Endothelial cell of umbilical vein (primary cell): ENCODE data around the gene GSE1. TPM values are rescaled to one million over a fixed set of nuclear protein-coding genes. Genes with fewer than 3 reads are reported as not detected.

Experiments used
- BruUV-seq: library from RNA; stranded (reverse); fragments of 400-500 nt; replicated peaks from 2 replicates; lab custom pipeline; 2021; lab: Mats Ljungman, UMichigan
- CTCF ChIA-PET: fragments of 300-600, 350-600 bp; sonication (Branson Sonifier 250); formaldehyde crosslinking; loops from one replicate; lab custom pipeline; 2021; ENCODE audit warnings: antibody characterized with exemption, inconsistent platforms; lab: Charles Lee
- POLR2A ChIA-PET: fragments of 300-600, 350-600 bp; sonication (Branson Sonifier 250); formaldehyde crosslinking; loops from one replicate; lab custom pipeline; 2021; ENCODE audit warnings: antibody characterized with exemption, inconsistent platforms; lab: Charles Lee
- DNase-seq: peaks from one replicate; pipeline ENCODE4 v3.0.0-alpha.2; 2011; ENCODE audit warnings: low read depth, low spot score
- FAIRE-seq: peaks from 2 replicates; lab custom pipeline; 2011; peaks lifted over from hg19 to GRCh38; lab: Jason Lieb, UNC
- H2AFZ ChIP-seq: 2 replicates; pipeline ENCODE4 v1.6.0; 2012; ENCODE audit warnings: low read depth, low read length, control low read depth, inconsistent platforms
- H3K27ac ChIP-seq: 2 replicates; pipeline ENCODE4 v1.5.1; 2011; ENCODE audit warnings: low read depth, mild to moderate bottlenecking, control low read depth, low read length, moderate library complexity; ENCODE audit not compliant: insufficient read depth
- H3K27me3 ChIP-seq, 2 experiments: 2 replicates each; pipeline versions ENCODE4 v1.6.0 to v1.6.1; 2011; ENCODE audit warnings: low read length in 2 of 2, mixed read lengths in 1 of 2; ENCODE audit not compliant: control insufficient read depth in 2 of 2, insufficient read depth in 2 of 2
- H3K36me3 ChIP-seq, 2 experiments: 2 replicates in 1 of 2; 3 replicates in 1 of 2; pipeline ENCODE4 v1.5.1; 2011; ENCODE audit warnings: low read length in 2 of 2, mild to moderate bottlenecking in 1 of 2, moderate library complexity in 1 of 2; ENCODE audit not compliant: control insufficient read depth in 2 of 2, insufficient read depth in 2 of 2; ENCODE audit errors: extremely low read depth in 1 of 2
- H3K4me1 ChIP-seq: 3 replicates; pipeline ENCODE4 v1.5.1; 2011; ENCODE audit warnings: mild to moderate bottlenecking, low read length; ENCODE audit not compliant: control insufficient read depth, insufficient read depth; ENCODE audit errors: extremely low read depth
- H3K4me2 ChIP-seq: 2 replicates; pipeline ENCODE4 v1.6.1; 2011; ENCODE audit warnings: low read length, control low read depth, mixed read lengths; ENCODE audit not compliant: insufficient read depth
- H3K4me3 ChIP-seq, 3 experiments: fragments of 200-600 bp in 1 of 3; sonication (generic), shearing (Covaris generic) in 1 of 3; replicated peaks in 1 of 3; 2 replicates each; pipeline ENCODE4 v1.5.1; 2011 to 2016; ENCODE audit warnings: control low read depth in 3 of 3, low read length in 3 of 3, mild to moderate bottlenecking in 2 of 3, inconsistent platforms in 1 of 3, low read depth in 1 of 3, moderate library complexity in 1 of 3; ENCODE audit not compliant: insufficient read depth in 1 of 3
- H3K79me2 ChIP-seq: 2 replicates; pipeline ENCODE4 v1.6.0; 2012; ENCODE audit warnings: low read length, inconsistent platforms; ENCODE audit not compliant: control insufficient read depth, insufficient read depth
- H3K9ac ChIP-seq: replicated peaks from 2 replicates; pipeline ENCODE3; 2011; ENCODE audit warnings: low read length, control low read depth; ENCODE audit not compliant: insufficient read depth; ENCODE audit errors: extremely low read depth
- H3K9me1 ChIP-seq: replicated peaks from 3 replicates; pipeline ENCODE4 v1.6.0; 2011; ENCODE audit warnings: mild to moderate bottlenecking, low read length; ENCODE audit not compliant: control insufficient read depth, insufficient read depth; ENCODE audit errors: extremely low read depth
- H3K9me3 ChIP-seq: replicated peaks from 2 replicates; pipeline ENCODE4 v1.5.1; 2012; ENCODE audit warnings: low read length, inconsistent platforms; ENCODE audit not compliant: control insufficient read depth, insufficient read depth
- H4K20me1 ChIP-seq: replicated peaks from 2 replicates; pipeline ENCODE3; 2011; ENCODE audit warnings: mild to moderate bottlenecking, low read length; ENCODE audit not compliant: control insufficient read depth, insufficient read depth; ENCODE audit errors: extremely low read depth
- CTCF ChIP-seq, 2 donors: IDR thresholded peaks; 1 replicate in 1 of 2; 2 replicates in 1 of 2; pipeline ENCODE4 v1.5.1; 2011; ENCODE audit warnings: low read length in 2 of 2, mild to moderate bottlenecking in 2 of 2, moderate library complexity in 2 of 2, control low read depth in 1 of 2, inconsistent platforms in 1 of 2, low read depth in 1 of 2; ENCODE audit not compliant: insufficient read depth in 1 of 2; ENCODE audit errors: extremely low read depth in 1 of 2
- POLR2A ChIP-seq: IDR thresholded peaks from 2 replicates; pipeline ENCODE4 v1.6.1; 2012; ENCODE audit warnings: low read depth, mild to moderate bottlenecking, control low read depth, low read length
- POLR2AphosphoS5 ChIP-seq: IDR thresholded peaks from 2 replicates; pipeline ENCODE4 v1.6.1; 2012; ENCODE audit warnings: low read depth, mild to moderate bottlenecking, control low read depth, low read length, moderate library complexity; ENCODE audit not compliant: insufficient read depth
- dilution Hi-C: fragments of 300-500 bp; cut with MboI; formaldehyde crosslinking; loops from one replicate; pipeline ENCODE4 v1.15.0; 2019; ENCODE audit warnings: low sequenced_read_pairs; ENCODE audit not compliant: extremely low pct_ligation_motif_present
- intact Hi-C: fragments of 100-400 bp; cut with micrococcal nuclease; formaldehyde crosslinking; loops from one replicate; pipeline ENCODE4 v1.10.0; 2022
- polyA plus RNA-seq, 4 experiments: library from polyadenylated mRNA; depleted of rRNA in 3 of 4; stranded (reverse) in 3 of 4; unstranded in 1 of 4; fragments of >200 nt; gene quantifications; 2 replicates each; pipeline versions ENCODE4 v1.2.1 to v1.2.3, GENCODE V29; 2011 to 2012; ENCODE audit warnings: missing spikeins in 1 of 4
- total RNA-seq: library from RNA; stranded (reverse); gene quantifications from 2 replicates; pipeline ENCODE4 v1.2.3, GENCODE V29; 2021

The GSE1 gene
- total and polyA plus RNA-seq, 2 donors (not counting 3 experiments of a cell fraction or from before 2014, with no cell fraction given) = 4.2 to 18.3 TPM

GRCh38 chr16:85643631-85644030 is 30.5 kb downstream of the GSE1 start:
- CTCF ChIA-PET = interaction anchor here (1.1 kb wide), 1 partner anchor 27 kb away, joined by 3 read pairs; no protein-coding TSS in a partner anchor
- H4K20me1 ChIP-seq = no peaks in the 10 kb centered on the region
- DNase-seq = no peak

GRCh38 chr16:85644093-85644712 is 31.1 kb downstream of the GSE1 start:
- ChIA-PET CTCF (interaction anchor here (1.1 kb wide), 1 partner anchor 28 kb away, joined by 3 read pairs; no protein-coding TSS in a partner anchor), POLR2A (no interaction called here)
- no TSS peak for BruUV-seq
- H4K20me1 ChIP-seq = no peaks in the 10 kb centered on the region
- no peaks in the 10 kb centered on the region for H3K9me1 ChIP-seq
- peaks cover 5% of the 10 kb centered on the region for H3K4me1 ChIP-seq
- TF ChIP-seq CTCF (IDR thresholded peaks at IDR 0.05; ENCODE audit: extremely low read depth in 1 of 2, insufficient read depth in 1 of 2, low read depth in 1 of 2, low read length in 2 of 2) (no peak), POLR2AphosphoS5 (no peak)
- no peaks in the 10 kb centered on the region for H3K9me3 ChIP-seq
- no peak overlapping the region for H3K9ac ChIP-seq
- no peak overlapping the region for H3K27ac ChIP-seq
- no peaks in the 10 kb centered on the region for H3K36me3 ChIP-seq
- DNase-seq (no peak), FAIRE-seq (no peak)
- H2AFZ ChIP-seq = no peak overlapping the region
- no peak overlapping the region for H3K4me2 ChIP-seq
- H3K4me3 ChIP-seq = no peak overlapping the region
- intact Hi-C loops (no loop called here), dilution Hi-C loops (no loop called here)
- no peaks in the 10 kb centered on the region for H3K27me3 ChIP-seq
- no peaks in the 10 kb centered on the region for H3K79me2 ChIP-seq

More at GRCh38 chr16:85643631-85644030, 30.5 kb downstream of the GSE1 start:
- TF ChIP-seq POLR2A = no peak
- no peak overlapping the region for H3K9ac ChIP-seq
- dilution Hi-C loops (no loop called here), intact Hi-C loops (no loop called here)
- FAIRE-seq = no peak
- no TSS peak for BruUV-seq
- no peaks in the 10 kb centered on the region for H3K79me2 ChIP-seq
- H3K4me3 ChIP-seq = no peak overlapping the region
- H3K27me3 ChIP-seq = no peaks in the 10 kb centered on the region
- H3K27ac ChIP-seq = no peak overlapping the region
- peaks cover 5% of the 10 kb centered on the region for H3K4me1 ChIP-seq
- no peaks in the 10 kb centered on the region for H3K36me3 ChIP-seq
- POLR2A ChIA-PET = no interaction called here
- H3K9me3 ChIP-seq = no peaks in the 10 kb centered on the region
- H2AFZ ChIP-seq = no peak overlapping the region
- no peaks in the 10 kb centered on the region for H3K9me1 ChIP-seq
- H3K4me2 ChIP-seq = no peak overlapping the region
